LHCN-M2 (cell line): Measurements from ENCODE around the gene HOXC12. TPM values are rescaled to one million over a fixed set of nuclear protein-coding genes. Genes with fewer than 3 reads are reported as not detected.

Source experiments
- DNase-seq: peaks from one replicate; pipeline ENCODE4 v3.0.0-alpha.2; 2012; ENCODE audit warnings: low read depth
- total RNA-seq: library from RNA; depleted of rRNA; stranded (reverse); fragments of >200 nt; gene quantifications from 2 replicates; pipeline ENCODE4 v1.2.3, GENCODE V29; 2014

Gene HOXC12
- total RNA-seq, 1 experiment from 2014 or later: 0.34 TPM

- no peak for DNase-seq
Measured at GRCh38 chr12:53940443-53941014, 14.2 kb upstream of the HOXC12 start.

DNA sequence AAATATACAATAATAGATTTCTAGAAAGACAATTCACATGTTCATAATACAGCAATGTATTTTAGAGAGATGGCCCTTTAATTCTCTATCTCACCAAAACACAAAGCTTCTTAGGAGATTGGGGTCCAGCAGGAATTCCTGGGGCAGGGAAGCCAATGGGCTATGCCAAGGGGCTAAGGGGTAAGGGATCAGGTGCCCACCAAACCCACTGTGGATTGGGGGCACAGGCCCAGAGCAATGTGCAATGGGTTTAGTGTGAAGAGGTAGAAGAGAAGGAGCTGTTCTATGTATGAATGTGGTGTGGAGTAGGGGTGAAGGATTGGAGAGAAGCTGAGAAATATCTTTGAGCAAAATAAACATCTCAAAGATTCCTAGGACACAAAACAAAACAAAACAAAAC is 13.5 kb upstream of the HOXC12 start:
- no peak for DNase-seq

DNA sequence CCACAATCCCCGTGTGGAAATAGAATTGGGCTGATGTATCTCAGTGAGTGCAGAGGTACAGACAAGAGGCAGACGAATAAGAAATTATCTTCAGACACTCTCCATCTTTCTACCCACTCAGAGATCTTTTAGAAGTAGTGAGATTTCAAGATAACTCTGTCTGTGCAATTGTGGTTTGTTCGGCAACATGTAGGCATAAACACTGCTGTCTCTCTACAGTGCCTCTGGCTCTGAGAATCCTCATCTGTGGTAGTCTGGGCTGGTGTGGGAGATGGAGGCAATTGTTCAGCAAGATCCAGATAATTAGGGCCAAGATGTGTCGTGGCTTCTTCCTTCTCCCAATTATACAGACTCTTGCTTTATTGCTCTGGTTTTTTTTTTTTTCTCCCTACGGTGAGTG is 13.0 kb upstream of the HOXC12 start:
- no peak for DNase-seq

DNA sequence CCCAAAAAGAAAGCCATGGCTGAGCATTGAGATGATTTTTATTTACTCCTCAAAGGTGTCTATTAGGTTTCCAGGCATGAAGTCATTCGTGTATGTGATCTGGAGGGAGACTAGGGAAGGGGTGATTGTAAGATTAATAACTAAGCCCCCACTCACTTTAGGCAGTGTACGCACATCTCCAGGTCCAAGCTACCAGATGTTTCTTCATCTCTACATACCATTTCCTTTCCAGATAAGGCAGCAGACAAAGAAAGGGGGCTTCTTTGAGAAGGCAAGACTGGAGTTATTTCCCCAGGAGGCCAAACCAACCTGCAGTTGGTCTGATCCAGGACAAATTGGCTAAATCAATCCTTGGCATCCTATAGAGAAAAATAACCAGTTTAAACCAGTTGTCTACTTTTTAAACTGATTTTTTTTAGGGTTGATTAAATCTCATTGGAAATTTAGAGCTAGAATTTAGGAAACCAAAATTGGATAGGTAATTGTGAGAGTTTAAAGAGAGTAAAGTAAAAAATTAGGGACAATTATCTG is 12.2 kb upstream of the HOXC12 start:
- no peak for DNase-seq

DNA sequence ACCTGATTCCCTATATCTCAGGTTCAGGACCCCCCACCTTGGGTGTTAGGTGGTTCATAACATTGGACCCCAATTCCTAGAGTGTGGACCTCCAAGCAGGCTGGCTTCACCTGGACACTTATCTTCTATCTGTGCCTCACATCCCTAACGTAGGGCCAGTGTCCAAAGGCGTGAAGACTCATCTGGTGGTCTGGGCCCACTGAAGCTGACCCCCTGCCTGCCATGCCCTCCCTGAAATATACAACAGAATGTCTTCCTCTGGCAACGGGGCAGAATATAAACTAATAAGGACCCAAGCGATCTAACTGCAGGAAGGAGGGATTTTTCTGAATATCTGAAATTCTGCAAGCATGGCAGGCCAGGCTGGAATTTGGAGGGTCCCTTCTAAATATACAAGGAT is 10.5 kb upstream of the HOXC12 start:
- DNase-seq: no peak

- DNase-seq: no peak
Measured at GRCh38 chr12:53944907-53945847, 9.5 kb upstream of the HOXC12 start.

- DNase-seq: no peak
Measured at GRCh38 chr12:53947743-53948142, 7.0 kb upstream of the HOXC12 start.

- DNase-seq: no peak
Measured at GRCh38 chr12:53948650-53949593, 5.8 kb upstream of the HOXC12 start.

GRCh38 chr12:53949631-53950436 is 4.9 kb upstream of the HOXC12 start:
- no peak for DNase-seq

- no peak for DNase-seq
Measured at GRCh38 chr12:53950437-53950773, 4.3 kb upstream of the HOXC12 start.

GRCh38 chr12:53950789-53951576 is 3.7 kb upstream of the HOXC12 start:
- no peak for DNase-seq

- DNase-seq: no peak
Measured at GRCh38 chr12:53951577-53952334, 2.9 kb upstream of the HOXC12 start.

- DNase-seq: no peak
Measured at GRCh38 chr12:53952335-53952694, 2.4 kb upstream of the HOXC12 start.

- no peak for DNase-seq
Measured at GRCh38 chr12:53952871-53953734, 1.6 kb upstream of the HOXC12 start.

- DNase-seq: no peak
Measured at GRCh38 chr12:53953831-53954693, 641 bp upstream of the HOXC12 start.

- DNase-seq: no peak
Measured at GRCh38 chr12:53955036-53955775, 503 bp downstream of the HOXC12 start.

DNA sequence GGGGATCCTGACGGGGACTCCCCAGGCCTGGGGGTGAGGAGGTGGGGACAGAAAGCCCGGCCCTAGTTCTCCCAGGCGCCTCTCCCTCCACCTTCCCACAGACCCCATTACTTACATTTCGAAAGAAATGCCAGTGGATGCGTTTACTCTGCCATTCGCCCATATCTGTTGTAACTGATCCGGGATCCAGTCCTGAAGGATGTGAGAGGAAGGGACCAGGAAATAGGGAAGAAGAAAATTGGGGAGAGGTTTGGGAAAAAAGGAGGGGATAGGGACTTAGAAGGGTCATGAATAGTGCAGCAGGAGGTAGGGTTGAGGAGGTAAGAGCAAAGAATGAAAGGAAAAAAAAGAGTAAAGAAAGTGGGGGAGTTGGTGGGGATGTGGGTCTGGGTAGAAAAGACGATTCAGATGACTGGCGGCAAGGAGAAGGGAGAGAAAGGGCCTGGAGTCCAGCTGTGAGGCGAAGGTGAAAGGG is 1.1 kb downstream of the HOXC12 start:
- DNase-seq: no peak
